ENCODE results near the gene CSRNP2. TPM values are rescaled to one million over a fixed set of nuclear protein-coding genes. Genes with fewer than 3 reads are reported as not detected.

CSRNP2 gene
- total RNA-seq, 1 experiment from 2014 or later = 33.7 TPM

DNA sequence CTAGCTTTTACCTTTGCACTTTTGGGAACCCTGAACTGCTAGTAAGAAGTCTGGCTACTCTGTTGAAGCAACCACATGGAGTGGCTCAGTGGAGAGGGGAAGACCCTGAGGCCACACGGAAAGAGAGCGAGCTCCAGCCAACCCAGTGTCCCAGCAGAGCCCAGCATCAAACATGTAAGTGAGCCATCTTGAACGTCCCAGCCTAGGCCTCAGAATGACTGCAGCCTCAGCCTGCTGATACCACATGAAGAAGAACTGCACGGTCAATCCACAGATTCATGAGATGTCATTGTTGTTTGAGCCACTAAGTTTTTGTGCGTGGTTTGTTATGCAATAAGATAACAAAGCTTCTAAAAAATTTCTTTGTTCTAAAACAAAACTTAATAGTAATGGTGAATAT lies 49.3 kb upstream of the CSRNP2 start:
- peak overlapping the region; percentile 82; the same call in 1 of the 2 replicates for H3K27ac Mint-ChIP-seq
- 0 out of 2 replicates have a peak, but pooled peaks cover 6% of the 10 kb centered on the region for H3K4me1 Mint-ChIP-seq
- H3K36me3 Mint-ChIP-seq = no peaks in the 10 kb centered on the region
- H3K9me3 Mint-ChIP-seq = no peaks in the 10 kb centered on the region
- ChIA-PET CTCF (interaction anchor here (0.9 kb wide), 1 partner anchor 86 kb away, joined by 3 read pairs; no protein-coding TSS in a partner anchor), POLR2A (interaction anchor here (0.6 to 1.0 kb wide), 2 partner anchors 111 to 369 kb away, joined by 3 to 9 read pairs; partner anchors contain the start of gene ATF1)
- TF ChIP-seq FOXK1 (CRISPR knock-in tag; IDR thresholded peaks at IDR 0.05) (no peak), ZNF423 (CRISPR knock-in tag; IDR thresholded peaks at IDR 0.05) (no peak), FOXJ3 (CRISPR knock-in tag; IDR thresholded peaks at IDR 0.05; ENCODE audit: borderline replicate concordance) (no peak), USF1 (CRISPR knock-in tag; IDR thresholded peaks at IDR 0.05) (no peak), ZMAT4 (CRISPR knock-in tag; IDR thresholded peaks at IDR 0.05) (no peak), RELA (CRISPR knock-in tag; IDR thresholded peaks at IDR 0.05; ENCODE audit: borderline replicate concordance) (no peak), AFF4 (CRISPR knock-in tag; IDR thresholded peaks at IDR 0.05; ENCODE audit: borderline replicate concordance) (no peak), NR2C2 (CRISPR knock-in tag; IDR thresholded peaks at IDR 0.05) (no peak), PRDM15 (CRISPR knock-in tag; IDR thresholded peaks at IDR 0.05) (no peak)
- ATAC-seq = no peak
- no peak overlapping the region for H3K4me3 Mint-ChIP-seq
- no peaks in the 10 kb centered on the region; the same call in 1 of the 2 replicates for H3K27me3 Mint-ChIP-seq (ENCODE audit: low read depth)
- no peak for DNase-seq (ENCODE audit: low spot score)

DNA sequence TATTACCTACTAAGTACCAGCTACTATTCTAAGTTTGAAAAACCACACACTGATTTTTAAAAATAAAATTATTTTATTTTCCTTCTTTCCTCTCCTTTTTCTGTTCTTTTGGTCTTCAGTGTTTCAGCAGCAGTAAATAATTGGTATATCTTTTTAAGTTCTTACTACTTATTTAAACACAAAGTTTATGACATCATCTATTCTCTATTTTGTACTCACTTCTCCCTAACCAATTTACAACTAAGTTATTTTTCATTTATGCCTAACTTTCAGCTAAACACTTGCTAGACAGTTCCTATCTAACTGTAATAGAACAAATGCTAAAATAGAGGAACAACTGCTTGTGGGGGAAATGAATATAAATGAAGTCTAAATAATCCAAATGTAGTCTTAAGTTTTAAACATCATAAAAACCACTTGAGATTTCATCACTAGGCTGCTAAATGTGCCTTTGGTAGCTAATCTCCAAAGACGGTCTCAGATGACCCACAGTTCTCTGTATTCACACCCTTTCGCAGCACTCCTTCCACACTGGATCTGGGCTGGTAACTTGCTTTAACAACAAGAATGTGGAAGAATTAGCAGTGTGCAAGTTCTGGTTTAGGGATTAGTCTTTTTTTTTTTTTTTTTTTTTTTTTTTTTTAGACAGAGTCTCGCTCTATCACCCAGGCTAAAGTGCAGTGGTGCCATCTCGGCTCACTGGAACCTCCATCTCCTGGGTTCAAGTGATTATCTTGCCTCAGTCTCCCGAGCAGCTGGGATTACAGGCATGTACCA lies 48.5 kb upstream of the CSRNP2 start:
- DNase-seq (ENCODE audit: low spot score) (no peak), ATAC-seq (no peak)
- H3K9me3 Mint-ChIP-seq = no peaks in the 10 kb centered on the region
- 0 out of 2 replicates have a peak, but pooled peaks cover 6% of the 10 kb centered on the region for H3K4me1 Mint-ChIP-seq
- CTCF ChIA-PET = interaction anchor here (0.9 kb wide), 1 partner anchor 86 kb away, joined by 3 read pairs; no protein-coding TSS in a partner anchor
- H3K27ac Mint-ChIP-seq = no peak overlapping the region
- no peaks in the 10 kb centered on the region for H3K36me3 Mint-ChIP-seq
- no peak overlapping the region for H3K4me3 Mint-ChIP-seq
- POLR2A ChIA-PET = interaction anchor here (0.6 to 1.0 kb wide), 2 partner anchors 112 to 368 kb away, joined by 3 to 9 read pairs; partner anchors contain the start of gene ATF1
- H3K27me3 Mint-ChIP-seq (ENCODE audit: low read depth) = no peaks in the 10 kb centered on the region; the same call in 1 of the 2 replicates
- TF ChIP-seq JAZF1 (CRISPR knock-in tag; IDR thresholded peaks at IDR 0.05) (no peak), NFATC4 (CRISPR knock-in tag; IDR thresholded peaks at IDR 0.05) (no peak), FOXP1 (CRISPR knock-in tag; IDR thresholded peaks at IDR 0.05; ENCODE audit: borderline replicate concordance) (no peak), ZNF263 (CRISPR knock-in tag; IDR thresholded peaks at IDR 0.05; ENCODE audit: low read depth) (no peak)
- TF ChIP-seq, protein P1, sequence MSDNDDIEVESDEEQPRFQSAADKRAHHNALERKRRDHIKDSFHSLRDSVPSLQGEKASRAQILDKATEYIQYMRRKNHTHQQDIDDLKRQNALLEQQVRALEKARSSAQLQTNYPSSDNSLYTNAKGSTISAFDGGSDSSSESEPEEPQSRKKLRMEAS (CRISPR knock-in tag; IDR thresholded peaks at IDR 0.05) = no peak
- TF ChIP-seq, protein P2, sequence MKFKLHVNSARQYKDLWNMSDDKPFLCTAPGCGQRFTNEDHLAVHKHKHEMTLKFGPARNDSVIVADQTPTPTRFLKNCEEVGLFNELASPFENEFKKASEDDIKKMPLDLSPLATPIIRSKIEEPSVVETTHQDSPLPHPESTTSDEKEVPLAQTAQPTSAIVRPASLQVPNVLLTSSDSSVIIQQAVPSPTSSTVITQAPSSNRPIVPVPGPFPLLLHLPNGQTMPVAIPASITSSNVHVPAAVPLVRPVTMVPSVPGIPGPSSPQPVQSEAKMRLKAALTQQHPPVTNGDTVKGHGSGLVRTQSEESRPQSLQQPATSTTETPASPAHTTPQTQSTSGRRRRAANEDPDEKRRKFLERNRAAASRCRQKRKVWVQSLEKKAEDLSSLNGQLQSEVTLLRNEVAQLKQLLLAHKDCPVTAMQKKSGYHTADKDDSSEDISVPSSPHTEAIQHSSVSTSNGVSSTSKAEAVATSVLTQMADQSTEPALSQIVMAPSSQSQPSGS (CRISPR knock-in tag; IDR thresholded peaks at IDR 0.05; ENCODE audit: borderline replicate concordance, low read depth) = no peak
- TF ChIP-seq, protein P3, sequence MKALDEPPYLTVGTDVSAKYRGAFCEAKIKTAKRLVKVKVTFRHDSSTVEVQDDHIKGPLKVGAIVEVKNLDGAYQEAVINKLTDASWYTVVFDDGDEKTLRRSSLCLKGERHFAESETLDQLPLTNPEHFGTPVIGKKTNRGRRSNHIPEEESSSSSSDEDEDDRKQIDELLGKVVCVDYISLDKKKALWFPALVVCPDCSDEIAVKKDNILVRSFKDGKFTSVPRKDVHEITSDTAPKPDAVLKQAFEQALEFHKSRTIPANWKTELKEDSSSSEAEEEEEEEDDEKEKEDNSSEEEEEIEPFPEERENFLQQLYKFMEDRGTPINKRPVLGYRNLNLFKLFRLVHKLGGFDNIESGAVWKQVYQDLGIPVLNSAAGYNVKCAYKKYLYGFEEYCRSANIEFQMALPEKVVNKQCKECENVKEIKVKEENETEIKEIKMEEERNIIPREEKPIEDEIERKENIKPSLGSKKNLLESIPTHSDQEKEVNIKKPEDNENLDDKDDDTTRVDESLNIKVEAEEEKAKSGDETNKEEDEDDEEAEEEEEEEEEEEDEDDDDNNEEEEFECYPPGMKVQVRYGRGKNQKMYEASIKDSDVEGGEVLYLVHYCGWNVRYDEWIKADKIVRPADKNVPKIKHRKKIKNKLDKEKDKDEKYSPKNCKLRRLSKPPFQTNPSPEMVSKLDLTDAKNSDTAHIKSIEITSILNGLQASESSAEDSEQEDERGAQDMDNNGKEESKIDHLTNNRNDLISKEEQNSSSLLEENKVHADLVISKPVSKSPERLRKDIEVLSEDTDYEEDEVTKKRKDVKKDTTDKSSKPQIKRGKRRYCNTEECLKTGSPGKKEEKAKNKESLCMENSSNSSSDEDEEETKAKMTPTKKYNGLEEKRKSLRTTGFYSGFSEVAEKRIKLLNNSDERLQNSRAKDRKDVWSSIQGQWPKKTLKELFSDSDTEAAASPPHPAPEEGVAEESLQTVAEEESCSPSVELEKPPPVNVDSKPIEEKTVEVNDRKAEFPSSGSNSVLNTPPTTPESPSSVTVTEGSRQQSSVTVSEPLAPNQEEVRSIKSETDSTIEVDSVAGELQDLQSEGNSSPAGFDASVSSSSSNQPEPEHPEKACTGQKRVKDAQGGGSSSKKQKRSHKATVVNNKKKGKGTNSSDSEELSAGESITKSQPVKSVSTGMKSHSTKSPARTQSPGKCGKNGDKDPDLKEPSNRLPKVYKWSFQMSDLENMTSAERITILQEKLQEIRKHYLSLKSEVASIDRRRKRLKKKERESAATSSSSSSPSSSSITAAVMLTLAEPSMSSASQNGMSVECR (CRISPR knock-in tag; IDR thresholded peaks at IDR 0.05; ENCODE audit: borderline replicate concordance) = no peak
